DOHH2 (cell line): ENCODE results near the gene ENOX1.

Experiments
- CTCF ChIP-seq: fragments of 200-600 bp; sonication (generic); IDR thresholded peaks from one replicate; pipeline ENCODE4 v1.5.1; 2014; ENCODE audit warnings: antibody characterized with exemption, mild to moderate bottlenecking, low read depth, low read length; ENCODE audit not compliant: poor library complexity, severe bottlenecking
- EZH2phosphoT487 ChIP-seq: fragments of 200-600 bp; sonication (generic); IDR thresholded peaks from 2 replicates; pipeline ENCODE4 v1.6.1; 2017; ENCODE audit warnings: borderline replicate concordance, mild to moderate bottlenecking, antibody characterized with exemption, low read length, moderate library complexity, mixed read lengths

- TF ChIP-seq CTCF (no peak), EZH2phosphoT487 (no peak)
Measured at GRCh38 chr13:43482026-43482425, 304.7 kb downstream of the ENOX1 start.
